ENCODE data around the gene PRKAR1B.
"Not testable (repeated sequence)": the region's sequence is repeated elsewhere in the genome, so short reads cannot be mapped to it uniquely, and the experiment has no call there.

PRKAR1B gene

GRCh38 chr7:668139-668931, 58.7 kb downstream of the PRKAR1B start:
- peak; percentile 57 for DNase-seq (ENCODE audit: low read depth)

GRCh38 chr7:666454-667292, 60.4 kb downstream of the PRKAR1B start:
- DNase-seq (ENCODE audit: low read depth), result no peak

- no peak for DNase-seq (ENCODE audit: low read depth)
Observed at GRCh38 chr7:665736-666453, 61.2 kb downstream of the PRKAR1B start.

GRCh38 chr7:664997-665735, 61.9 kb downstream of the PRKAR1B start:
- DNase-seq (ENCODE audit: low read depth), result no peak

GRCh38 chr7:664402-664775, 62.7 kb downstream of the PRKAR1B start:
- DNase-seq (ENCODE audit: low read depth), result no peak

- no peak for DNase-seq (ENCODE audit: low read depth)
Observed at GRCh38 chr7:662576-662975, 64.5 kb downstream of the PRKAR1B start.

- DNase-seq (ENCODE audit: low read depth), result no peak
Observed at GRCh38 chr7:659996-660395, 67.1 kb downstream of the PRKAR1B start.

GRCh38 chr7:659306-659847, 67.7 kb downstream of the PRKAR1B start:
- no peak for DNase-seq (ENCODE audit: low read depth)

GRCh38 chr7:657565-658119, 69.4 kb downstream of the PRKAR1B start:
- no peak for DNase-seq (ENCODE audit: low read depth)

- DNase-seq (ENCODE audit: low read depth), result not testable (repeated sequence)
Observed at GRCh38 chr7:657010-657409, 70.1 kb downstream of the PRKAR1B start.

- DNase-seq (ENCODE audit: low read depth), result no peak
Observed at GRCh38 chr7:655758-656157, 71.3 kb downstream of the PRKAR1B start.

- DNase-seq (ENCODE audit: low read depth), result no peak
Observed at GRCh38 chr7:653829-654764, 73.0 kb downstream of the PRKAR1B start.

- no peak for DNase-seq (ENCODE audit: low read depth)
Observed at GRCh38 chr7:652881-653280, 74.2 kb downstream of the PRKAR1B start.

GRCh38 chr7:652167-652566, 74.9 kb downstream of the PRKAR1B start:
- DNase-seq (ENCODE audit: low read depth), result not testable (repeated sequence)

- no peak for DNase-seq (ENCODE audit: low read depth)
Observed at GRCh38 chr7:651032-651728, 75.9 kb downstream of the PRKAR1B start.

GRCh38 chr7:650339-651031, 76.6 kb downstream of the PRKAR1B start:
- no peak for DNase-seq (ENCODE audit: low read depth)

- DNase-seq (ENCODE audit: low read depth), result no peak
Observed at GRCh38 chr7:646951-647350, 80.1 kb downstream of the PRKAR1B start.

- DNase-seq (ENCODE audit: low read depth), result no peak
Observed at GRCh38 chr7:646487-646886, 80.6 kb downstream of the PRKAR1B start.

GRCh38 chr7:645606-646005, 81.5 kb downstream of the PRKAR1B start:
- no peak for DNase-seq (ENCODE audit: low read depth)

All from GM04504 (cell line).